ENCODE results near the gene NEK6.

GRCh38 chr9:124298646-124299235 lies 41.0 kb downstream of the NEK6 start:
- TF ChIP-seq CTCF (IDR thresholded peaks at IDR 0.05; ENCODE audit: poor library complexity): no peak
- TF ChIP-seq EZH2 (IDR thresholded peaks at IDR 0.05; ENCODE audit: borderline replicate concordance): no peak

Measured in hepatocyte (in vitro differentiated cells).